Calu3 (cell line): ENCODE measurements around the gene SLC25A39. TPM values are rescaled to one million over a fixed set of nuclear protein-coding genes. Genes with fewer than 3 reads are reported as not detected.

ENCODE experiments used
- BruUV-seq: library from RNA; stranded (reverse); fragments of 400-500 nt; replicated peaks from 2 replicates; lab custom pipeline; 2021; lab: Mats Ljungman, UMichigan
- CTCF ChIA-PET: fragments of 300-600 bp; sonication (Branson Sonifier 250); formaldehyde crosslinking; loops from one replicate; lab custom pipeline; 2022; ENCODE audit warnings: antibody characterized with exemption; lab: Charles Lee
- DNase-seq: peaks from one replicate; pipeline ENCODE4 v3.0.0; 2022
- H3K27ac Mint-ChIP-seq: one replicate; pipeline ENCODE4 v1.8.0; 2022; ENCODE audit warnings: mixed read lengths; ENCODE audit not compliant: unreplicated experiment
- H3K27me3 Mint-ChIP-seq: one replicate; pipeline ENCODE4 v1.8.0; 2022; ENCODE audit warnings: mixed read lengths; ENCODE audit not compliant: unreplicated experiment
- H3K36me3 Mint-ChIP-seq: one replicate; pipeline ENCODE4 v1.8.0; 2022; ENCODE audit warnings: mild to moderate bottlenecking, moderate library complexity, mixed read lengths; ENCODE audit not compliant: insufficient read depth, unreplicated experiment
- H3K4me1 Mint-ChIP-seq: one replicate; pipeline ENCODE4 v1.8.0; 2022; ENCODE audit warnings: mild to moderate bottlenecking, low read depth, mixed read lengths; ENCODE audit not compliant: unreplicated experiment
- H3K4me3 Mint-ChIP-seq: one replicate; pipeline ENCODE4 v1.8.0; 2022; ENCODE audit warnings: mild to moderate bottlenecking, low read depth, moderate library complexity, mixed read lengths; ENCODE audit not compliant: unreplicated experiment
- H3K9me3 Mint-ChIP-seq: one replicate; pipeline ENCODE4 v1.8.0; 2022; ENCODE audit warnings: low read depth, mixed read lengths; ENCODE audit not compliant: unreplicated experiment
- CTCF ChIP-seq: fragments of 200-600 bp; IDR thresholded peaks from one replicate; pipeline ENCODE4 v1.8.0; 2022; ENCODE audit warnings: antibody characterized with exemption; ENCODE audit not compliant: unreplicated experiment
- intact Hi-C: fragments of 100-400 bp; cut with micrococcal nuclease; formaldehyde crosslinking; loops from one replicate; pipeline ENCODE4 v1.10.0; 2022; ENCODE audit not compliant: unreplicated experiment
- total RNA-seq: library from RNA; stranded (reverse); gene quantifications from 2 replicates; pipeline ENCODE4 v1.2.3, GENCODE V29; 2022

The SLC25A39 gene
- total RNA-seq, 1 experiment from 2014 or later, result 271 TPM

GRCh38 chr17:44314031-44314430 is 10.6 kb downstream of the SLC25A39 start:
- no TSS peak for BruUV-seq
- peaks cover 95% of the 10 kb centered on the region for H3K27me3 Mint-ChIP-seq
- H3K36me3 Mint-ChIP-seq, result peaks cover 17% of the 10 kb centered on the region
- no peak for TF ChIP-seq CTCF
- no peak overlapping the region for H3K27ac Mint-ChIP-seq
- CTCF ChIA-PET, result no interaction called here
- no peak for DNase-seq
- H3K4me1 Mint-ChIP-seq, result peaks cover 11% of the 10 kb centered on the region
- H3K9me3 Mint-ChIP-seq, result no peaks in the 10 kb centered on the region
- no peak overlapping the region for H3K4me3 Mint-ChIP-seq
- intact Hi-C loops, result no loop called here

- CTCF ChIA-PET, result interaction anchor here (0.9 kb wide), 1 partner anchor 91 kb away, joined by 4 read pairs; no protein-coding TSS in a partner anchor
These were observed 12.1 kb downstream of the SLC25A39 start for GRCh38 chr17:44312396-44313104.

GRCh38 chr17:44311562-44312181 is 13.0 kb downstream of the SLC25A39 start:
- DNase-seq, result no peak
- CTCF ChIA-PET, result interaction anchor here (0.6 to 1.3 kb wide), 3 partner anchors 10 to 90 kb away, joined by 3 to 4 read pairs (median 4); no protein-coding TSS in a partner anchor
- intact Hi-C loops, result no loop called here
- TF ChIP-seq CTCF, result no peak
- Mint-ChIP-seq H3K4me3 (no peak overlapping the region), H3K27ac (no peak overlapping the region), H3K4me1 (peaks cover 11% of the 10 kb centered on the region), H3K27me3 (peaks cover 91% of the 10 kb centered on the region), H3K36me3 (peaks cover 20% of the 10 kb centered on the region), H3K9me3 (no peaks in the 10 kb centered on the region)
- no TSS peak for BruUV-seq

More at GRCh38 chr17:44312396-44313104, 12.1 kb downstream of the SLC25A39 start:
- Mint-ChIP-seq H3K9me3 (no peaks in the 10 kb centered on the region), H3K27me3 (peaks cover 91% of the 10 kb centered on the region), H3K27ac (no peak overlapping the region), H3K36me3 (peaks cover 15% of the 10 kb centered on the region), H3K4me3 (no peak overlapping the region), H3K4me1 (peaks cover 11% of the 10 kb centered on the region)
- DNase-seq, result no peak
- TF ChIP-seq CTCF, result no peak
- intact Hi-C loops, result no loop called here
- no TSS peak for BruUV-seq

- CTCF ChIA-PET, result interaction anchor here (0.6 to 1.3 kb wide), 5 partner anchors 9 to 1473 kb away, joined by 3 to 5 read pairs (median 3); partner anchors contain the start of gene CRHR1
- Mint-ChIP-seq H3K4me1 (peaks cover 11% of the 10 kb centered on the region), H3K9me3 (no peaks in the 10 kb centered on the region), H3K4me3 (no peak overlapping the region), H3K27me3 (peaks cover 91% of the 10 kb centered on the region), H3K27ac (no peak overlapping the region), H3K36me3 (peaks cover 20% of the 10 kb centered on the region)
- no peak for TF ChIP-seq CTCF
- no TSS peak for BruUV-seq
- no peak for DNase-seq
- intact Hi-C loops, result no loop called here
These were observed 13.8 kb downstream of the SLC25A39 start for GRCh38 chr17:44310609-44311376.
